ENCODE data around the gene ZBTB47. TPM values are rescaled to one million over a fixed set of nuclear protein-coding genes. Genes with fewer than 3 reads are reported as not detected.
A peak's percentile ranks its signal among the peaks of the same experiment; 100 is the strongest.

ZBTB47 gene
- 118 TPM for total RNA-seq
- long read RNA-seq, partial matches to known transcripts, result 125 of 218 reads
- long read RNA-seq, other reads (novel, unspliced or antisense), result 93 of 218 reads

DNA sequence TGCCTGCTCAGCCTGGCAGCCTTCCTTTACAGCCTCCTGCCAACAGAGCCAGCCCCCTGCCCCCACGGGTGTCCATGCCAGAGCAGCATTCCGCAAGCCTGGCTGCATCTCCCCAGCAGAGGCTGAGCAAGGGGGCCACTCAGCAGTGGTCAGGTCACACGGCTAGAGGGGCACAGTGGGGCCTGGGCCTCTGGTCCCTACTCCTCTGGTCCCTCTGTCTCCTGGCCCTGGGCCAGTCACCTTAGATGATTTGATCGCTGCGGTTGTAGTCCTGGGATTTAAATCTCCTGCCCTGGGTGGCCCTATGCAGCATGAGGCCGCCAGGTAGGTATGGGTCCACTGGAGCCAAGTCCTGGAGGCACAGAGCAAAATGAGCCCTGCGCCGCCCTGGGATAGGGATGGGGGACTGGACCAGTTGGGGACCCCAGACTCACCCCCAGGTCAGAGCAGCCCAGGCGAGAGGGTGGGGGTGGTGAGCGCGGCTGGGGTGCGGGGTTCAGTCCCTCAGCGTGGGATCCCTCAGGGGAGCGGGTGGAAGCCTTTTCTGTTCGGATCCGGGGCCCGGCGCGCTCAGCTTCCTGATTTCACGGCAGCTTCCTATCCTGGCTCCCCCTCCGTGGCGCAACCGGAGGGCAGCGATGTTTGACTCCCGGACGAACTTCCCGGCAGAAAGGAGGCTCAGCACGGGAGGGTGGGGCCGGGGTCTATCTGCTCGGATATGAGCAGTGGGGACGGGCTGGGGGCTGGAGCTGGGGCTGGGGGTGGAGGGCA, at the start of gene ZBTB47:
TSS of gene ZBTB47 (plus strand) at position 138 of the 771 bp plus-strand sequence. CDS start 4,659 bp downstream, outside the sequence.
- Histone ChIP-seq H3K9me3 (replicated peaks) (no peaks in the 10 kb centered on the region), H3K4me3 (peak within 1 kb of the TSS; percentile 81), H3K27ac (replicated peaks) (peak within 1 kb of the TSS; percentile 96), H3K27me3 (ENCODE audit: low read depth) (no peaks in the 10 kb centered on the region), H3K4me1 (peaks cover 74% of the 10 kb centered on the region), H3K36me3 (peaks cover 15% of the 10 kb centered on the region)
- intact Hi-C loops (cut with micrococcal nuclease), result loop anchor here (10.0 kb wide), 1 partner anchor 91 kb away; no protein-coding TSS in a partner anchor
- DNase-seq, result peak; percentile 77
- TF ChIP-seq, protein P1, sequence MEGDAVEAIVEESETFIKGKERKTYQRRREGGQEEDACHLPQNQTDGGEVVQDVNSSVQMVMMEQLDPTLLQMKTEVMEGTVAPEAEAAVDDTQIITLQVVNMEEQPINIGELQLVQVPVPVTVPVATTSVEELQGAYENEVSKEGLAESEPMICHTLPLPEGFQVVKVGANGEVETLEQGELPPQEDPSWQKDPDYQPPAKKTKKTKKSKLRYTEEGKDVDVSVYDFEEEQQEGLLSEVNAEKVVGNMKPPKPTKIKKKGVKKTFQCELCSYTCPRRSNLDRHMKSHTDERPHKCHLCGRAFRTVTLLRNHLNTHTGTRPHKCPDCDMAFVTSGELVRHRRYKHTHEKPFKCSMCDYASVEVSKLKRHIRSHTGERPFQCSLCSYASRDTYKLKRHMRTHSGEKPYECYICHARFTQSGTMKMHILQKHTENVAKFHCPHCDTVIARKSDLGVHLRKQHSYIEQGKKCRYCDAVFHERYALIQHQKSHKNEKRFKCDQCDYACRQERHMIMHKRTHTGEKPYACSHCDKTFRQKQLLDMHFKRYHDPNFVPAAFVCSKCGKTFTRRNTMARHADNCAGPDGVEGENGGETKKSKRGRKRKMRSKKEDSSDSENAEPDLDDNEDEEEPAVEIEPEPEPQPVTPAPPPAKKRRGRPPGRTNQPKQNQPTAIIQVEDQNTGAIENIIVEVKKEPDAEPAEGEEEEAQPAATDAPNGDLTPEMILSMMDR (IDR thresholded peaks at IDR 0.05; ENCODE audit: borderline replicate concordance), result peak; percentile 29

DNA sequence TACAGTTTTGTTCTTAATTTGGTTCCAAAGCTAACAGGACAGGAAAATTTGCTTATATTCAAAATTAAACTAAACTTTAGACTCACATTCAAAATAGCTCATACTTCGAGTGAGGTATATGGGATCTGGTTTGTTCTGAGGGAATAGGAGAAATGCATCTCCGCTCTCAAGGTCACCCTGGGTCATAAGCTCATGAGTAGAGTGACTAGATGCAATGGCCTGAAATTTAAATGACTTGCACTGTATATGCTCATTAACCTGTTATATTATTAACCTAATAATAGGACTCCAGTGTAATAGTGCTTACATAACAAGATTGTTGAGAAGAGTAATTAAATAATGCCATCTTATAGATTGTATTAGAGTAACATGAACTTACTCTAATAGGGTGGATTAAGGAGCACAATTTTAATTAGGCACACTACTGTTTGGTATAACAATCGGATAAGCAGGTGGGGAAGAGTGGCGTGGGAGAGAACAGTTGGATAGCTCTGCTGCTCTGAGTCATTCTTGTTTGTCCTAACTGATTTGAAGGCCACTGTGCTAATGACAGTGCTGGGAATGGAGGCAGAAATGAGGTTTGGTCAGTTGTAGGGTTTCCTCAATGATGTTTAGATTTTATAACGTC, 47.8 kb upstream of the ZBTB47 start:
- H3K9me3 ChIP-seq (replicated peaks), result peaks cover 13% of the 10 kb centered on the region
- H3K27ac ChIP-seq (replicated peaks), result peak overlapping the region; percentile 99
- H3K36me3 ChIP-seq, result peaks cover 11% of the 10 kb centered on the region
- intact Hi-C loops (cut with micrococcal nuclease), result no loop called here
- H3K4me3 ChIP-seq, result no peak overlapping the region
- DNase-seq, result no peak
- H3K27me3 ChIP-seq (ENCODE audit: low read depth), result no peaks in the 10 kb centered on the region
- peaks cover 88% of the 10 kb centered on the region for H3K4me1 ChIP-seq
- TF ChIP-seq, protein P1 (IDR thresholded peaks at IDR 0.05; ENCODE audit: borderline replicate concordance), result no peak

DNA sequence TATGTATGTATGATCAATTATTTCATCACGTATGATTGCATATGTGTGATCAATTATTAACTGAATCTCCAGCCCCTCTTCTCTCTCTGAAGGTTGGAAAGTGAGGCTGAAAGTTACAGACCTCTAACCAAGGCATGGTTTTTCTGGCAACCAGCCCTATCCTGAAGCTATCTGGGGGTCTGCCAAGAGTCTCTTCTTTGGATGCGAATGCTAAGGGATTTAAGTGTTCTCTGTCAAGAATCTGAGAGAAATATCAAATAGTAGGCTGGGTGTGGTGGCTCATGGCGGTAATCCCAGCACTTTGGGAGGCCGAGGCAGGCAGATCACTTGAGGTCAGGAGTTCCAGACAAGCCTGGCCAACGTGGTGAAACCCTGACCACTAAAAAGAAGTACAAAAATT, 44.9 kb upstream of the ZBTB47 start:
- TF ChIP-seq, protein P1 (IDR thresholded peaks at IDR 0.05; ENCODE audit: borderline replicate concordance), result no peak
- H3K27me3 ChIP-seq (ENCODE audit: low read depth), result no peaks in the 10 kb centered on the region
- no peak overlapping the region for H3K4me3 ChIP-seq
- peaks cover 8% of the 10 kb centered on the region for H3K36me3 ChIP-seq
- DNase-seq, result no peak
- H3K9me3 ChIP-seq (replicated peaks), result peaks cover 9% of the 10 kb centered on the region
- H3K27ac ChIP-seq (replicated peaks), result peak overlapping the region; percentile 65
- H3K4me1 ChIP-seq, result peaks cover 89% of the 10 kb centered on the region
- intact Hi-C loops (cut with micrococcal nuclease), result no loop called here

DNA sequence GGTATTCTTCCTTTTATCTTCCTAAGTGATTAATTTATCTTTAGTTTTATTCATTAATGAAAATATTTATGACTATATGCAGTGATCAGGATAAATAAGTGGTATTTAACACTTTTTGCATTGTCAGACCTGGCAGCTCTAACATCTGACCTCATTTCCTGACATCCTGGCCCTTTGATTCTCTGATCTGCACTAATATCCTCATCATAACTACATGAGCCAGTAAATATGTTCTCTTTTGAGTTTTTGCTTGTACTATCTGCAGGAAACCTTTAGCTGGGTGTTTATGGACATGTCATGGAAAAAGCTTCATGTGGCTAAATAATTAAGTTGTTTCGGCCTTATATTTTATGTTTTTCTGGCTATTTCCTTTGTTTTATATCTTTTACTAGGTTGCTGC, 42.5 kb upstream of the ZBTB47 start:
- no peaks in the 10 kb centered on the region for H3K27me3 ChIP-seq (ENCODE audit: low read depth)
- no peak overlapping the region for H3K4me3 ChIP-seq
- peak overlapping the region; percentile 79 for H3K27ac ChIP-seq (replicated peaks)
- H3K36me3 ChIP-seq, result no peaks in the 10 kb centered on the region
- DNase-seq, result no peak
- intact Hi-C loops (cut with micrococcal nuclease), result no loop called here
- TF ChIP-seq, protein P1 (IDR thresholded peaks at IDR 0.05; ENCODE audit: borderline replicate concordance), result no peak
- H3K9me3 ChIP-seq (replicated peaks), result no peaks in the 10 kb centered on the region
- H3K4me1 ChIP-seq, result peaks cover 90% of the 10 kb centered on the region

DNA sequence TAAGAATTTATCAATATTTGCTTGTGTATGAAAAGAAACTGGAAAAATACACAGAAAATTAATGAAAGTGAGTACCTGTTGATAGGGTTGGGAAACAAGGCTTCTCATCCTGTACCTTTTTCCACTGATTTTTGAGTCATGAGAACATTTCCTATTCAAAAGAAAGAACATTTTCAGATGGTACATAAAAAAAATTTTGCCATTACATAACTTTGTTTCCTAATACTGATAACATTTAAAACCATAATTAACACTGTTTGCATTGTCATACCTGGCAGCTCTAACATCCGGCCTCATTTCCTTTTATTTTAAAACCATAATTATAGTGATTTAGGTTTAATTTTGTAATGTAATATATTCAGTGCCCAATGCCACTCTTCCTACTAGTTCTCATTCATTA, 41.3 kb upstream of the ZBTB47 start:
- Histone ChIP-seq H3K9me3 (replicated peaks) (no peaks in the 10 kb centered on the region), H3K4me3 (no peak overlapping the region), H3K4me1 (peaks cover 88% of the 10 kb centered on the region), H3K27ac (replicated peaks) (peak overlapping the region; percentile 79), H3K27me3 (ENCODE audit: low read depth) (no peaks in the 10 kb centered on the region), H3K36me3 (no peaks in the 10 kb centered on the region)
- no peak for DNase-seq
- TF ChIP-seq, protein P1 (IDR thresholded peaks at IDR 0.05; ENCODE audit: borderline replicate concordance), result no peak
- intact Hi-C loops (cut with micrococcal nuclease), result no loop called here
